Activated CD4-positive, alpha-beta T cell treated with anti-CD3 and anti-CD28 coated beads, Interleukin-2, Interleukin-6, amounts not matched to agents 100 ng/mL and 50 ng/mL, durations not matched to agents 16 hours and 8 hours (primary cell): Measurements from ENCODE around the gene FGF14.

Source experiments
- DNase-seq: peaks from one replicate; pipeline ENCODE4 v3.0.0-alpha.2; 2020

FGF14 gene

GRCh38 chr13:101833671-101834070 lies 568.2 kb downstream of the FGF14 start:
- DNase-seq, result no peak

- no peak for DNase-seq
Measured at GRCh38 chr13:101830035-101830434, 571.8 kb downstream of the FGF14 start.

GRCh38 chr13:101829484-101829883 lies 572.4 kb downstream of the FGF14 start:
- DNase-seq, result no peak

- DNase-seq, result no peak
Measured at GRCh38 chr13:101828119-101828518, 573.7 kb downstream of the FGF14 start.

- no peak for DNase-seq
Measured at GRCh38 chr13:101817898-101818297, 584.0 kb downstream of the FGF14 start.

DNA sequence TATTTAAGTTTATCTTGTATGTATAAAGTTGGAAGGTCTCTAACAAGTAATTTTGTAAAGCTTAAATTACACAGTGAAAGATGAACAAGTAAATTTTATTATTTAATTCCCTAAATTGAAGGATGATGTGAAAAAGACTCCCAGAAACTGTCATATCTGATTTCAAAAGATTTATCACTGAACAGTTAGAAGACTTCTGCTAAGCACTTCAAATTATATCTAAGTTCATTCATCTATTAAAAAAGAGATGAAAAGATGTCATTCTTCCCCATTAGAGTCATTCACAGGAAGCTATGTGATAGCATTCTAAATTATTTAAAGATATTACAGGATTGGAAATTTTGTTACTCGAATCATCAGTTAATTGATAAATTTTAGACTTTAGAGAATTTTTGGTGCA lies 590.0 kb downstream of the FGF14 start:
- DNase-seq, result no peak

DNA sequence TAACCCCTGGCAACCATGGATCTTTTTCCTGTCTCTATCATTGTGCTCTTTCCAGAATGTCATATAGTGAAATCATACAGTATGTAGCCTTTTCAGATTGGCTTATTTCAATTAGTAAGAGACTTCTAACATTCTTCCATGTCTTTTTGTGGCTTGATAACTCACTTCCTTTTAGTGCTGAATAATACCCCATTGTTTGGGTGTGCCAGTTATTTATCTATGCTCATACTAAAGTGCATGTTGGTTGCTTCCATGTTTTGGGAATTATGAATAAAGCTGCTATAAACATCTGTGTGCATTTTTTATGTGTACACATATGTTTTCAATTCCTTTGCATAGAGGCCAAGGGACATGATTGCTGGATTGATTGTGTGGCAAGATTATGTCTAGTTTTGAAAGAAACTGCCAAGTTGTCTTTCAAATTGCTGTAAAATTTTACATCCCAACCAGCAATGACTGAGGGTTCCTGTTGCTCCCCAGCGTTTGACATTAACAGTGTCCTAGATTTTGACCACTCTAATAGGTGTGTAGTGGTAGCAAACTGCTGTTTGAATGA lies 590.5 kb downstream of the FGF14 start:
- no peak for DNase-seq

DNA sequence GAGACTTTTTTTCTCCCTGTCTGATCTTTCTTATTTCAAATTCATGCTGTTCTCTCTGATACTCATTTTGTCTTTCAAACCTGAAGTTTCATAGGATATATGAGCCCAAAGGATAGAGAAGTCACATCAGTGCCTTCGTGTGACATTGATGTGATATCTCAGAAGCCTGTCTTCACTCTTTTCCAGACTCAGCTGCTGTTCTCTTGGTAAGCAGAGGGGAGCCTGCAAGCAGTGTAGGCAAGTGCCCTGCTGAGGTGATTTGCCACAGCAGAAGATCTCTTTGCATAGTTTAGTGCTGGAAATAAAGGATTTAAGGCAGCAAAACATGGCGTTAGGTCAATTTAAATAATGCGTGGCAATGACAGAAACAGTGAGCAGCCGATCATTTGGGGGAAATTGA lies 602.7 kb downstream of the FGF14 start:
- no peak for DNase-seq

GRCh38 chr13:101798437-101798836 lies 603.4 kb downstream of the FGF14 start:
- DNase-seq, result no peak

- DNase-seq, result no peak
Measured at GRCh38 chr13:101795460-101795859, 606.4 kb downstream of the FGF14 start.

GRCh38 chr13:101795025-101795424 lies 606.8 kb downstream of the FGF14 start:
- DNase-seq, result no peak

GRCh38 chr13:101792189-101792588 lies 609.7 kb downstream of the FGF14 start:
- no peak for DNase-seq

GRCh38 chr13:101785858-101786257 lies 616.0 kb downstream of the FGF14 start:
- DNase-seq, result peak; percentile 1

GRCh38 chr13:101784313-101784712 lies 617.5 kb downstream of the FGF14 start:
- no peak for DNase-seq

- no peak for DNase-seq
Measured at GRCh38 chr13:101783554-101783953, 618.3 kb downstream of the FGF14 start.

DNA sequence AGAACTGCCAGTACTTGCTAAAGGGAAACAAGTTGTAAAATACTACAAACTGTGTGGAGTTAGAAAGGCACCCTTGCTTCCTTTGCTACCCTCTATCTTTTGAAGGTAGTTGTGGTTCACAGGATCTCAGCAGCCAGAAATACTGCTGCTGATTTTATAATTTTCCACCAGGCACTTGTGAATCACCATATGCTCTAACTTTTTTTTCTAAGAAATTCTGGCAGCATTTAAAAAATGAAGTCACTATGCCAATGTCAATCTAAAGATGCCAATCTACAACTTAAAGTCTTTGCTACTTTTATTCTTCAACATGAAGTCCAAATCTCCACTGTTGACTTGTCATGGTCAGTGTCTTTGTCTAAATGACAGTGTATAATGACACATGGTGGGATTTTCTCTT lies 621.6 kb downstream of the FGF14 start:
- no peak for DNase-seq

- no peak for DNase-seq
Measured at GRCh38 chr13:101779147-101779546, 622.7 kb downstream of the FGF14 start.

DNA sequence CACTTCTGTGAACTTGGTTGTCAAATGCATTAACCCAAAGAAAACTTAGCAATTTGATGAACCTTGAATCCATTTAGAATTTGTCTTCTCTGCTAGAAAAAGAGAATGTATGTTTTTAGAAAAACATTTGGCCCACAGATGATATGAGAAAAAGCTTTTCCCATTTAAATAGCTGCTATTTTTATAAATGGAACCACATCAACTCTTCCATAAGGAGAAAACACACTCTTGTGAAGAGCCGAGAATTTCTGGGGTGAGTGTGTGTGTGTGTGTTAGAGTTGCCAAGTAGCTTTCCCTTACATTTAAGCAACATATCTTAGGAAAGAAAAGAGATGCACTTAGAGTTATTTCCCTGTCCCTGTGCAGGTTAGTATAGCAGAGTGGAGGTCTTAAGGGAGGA lies 626.6 kb downstream of the FGF14 start:
- no peak for DNase-seq

DNA sequence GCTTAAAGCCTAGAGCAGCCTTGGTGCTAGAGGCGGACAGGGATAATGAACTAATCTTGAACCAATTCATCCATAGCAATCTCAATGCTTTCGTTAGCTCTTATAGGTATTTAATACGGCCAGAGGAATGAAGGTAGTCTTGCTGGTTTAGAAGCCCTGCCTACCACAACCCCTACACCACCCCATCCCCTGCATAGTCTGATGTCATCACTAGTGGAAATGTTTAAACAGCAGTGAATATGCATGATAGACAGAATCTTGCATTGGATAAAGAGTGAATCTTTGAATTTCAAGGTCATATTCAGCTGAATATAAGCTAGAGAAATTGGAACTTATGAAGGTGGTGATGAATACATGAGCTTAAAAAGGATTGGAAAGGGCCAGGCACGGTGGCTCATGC lies 627.5 kb downstream of the FGF14 start:
- DNase-seq, result no peak

DNA sequence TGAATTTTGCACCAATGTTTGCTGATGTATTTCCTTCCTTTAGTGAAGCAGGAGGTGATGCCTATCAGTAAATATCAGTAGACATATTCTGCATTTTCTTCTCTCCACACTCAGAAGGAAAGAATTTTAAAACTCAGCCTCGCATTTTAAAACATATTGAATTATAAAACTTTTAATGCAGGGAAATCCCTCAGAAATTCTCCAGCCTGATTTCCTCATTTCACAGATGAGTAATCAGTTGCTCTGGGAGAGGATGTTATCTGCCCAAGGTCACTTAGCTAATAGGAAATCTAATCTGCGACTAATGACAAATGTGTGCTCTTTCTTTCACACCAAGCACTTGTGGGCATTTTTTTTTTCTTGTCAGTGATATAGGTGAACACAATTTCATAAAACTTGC lies 628.8 kb downstream of the FGF14 start:
- DNase-seq, result no peak

- DNase-seq, result no peak
Measured at GRCh38 chr13:101767131-101767530, 634.7 kb downstream of the FGF14 start.

- no peak for DNase-seq
Measured at GRCh38 chr13:101763191-101763590, 638.7 kb downstream of the FGF14 start.

DNA sequence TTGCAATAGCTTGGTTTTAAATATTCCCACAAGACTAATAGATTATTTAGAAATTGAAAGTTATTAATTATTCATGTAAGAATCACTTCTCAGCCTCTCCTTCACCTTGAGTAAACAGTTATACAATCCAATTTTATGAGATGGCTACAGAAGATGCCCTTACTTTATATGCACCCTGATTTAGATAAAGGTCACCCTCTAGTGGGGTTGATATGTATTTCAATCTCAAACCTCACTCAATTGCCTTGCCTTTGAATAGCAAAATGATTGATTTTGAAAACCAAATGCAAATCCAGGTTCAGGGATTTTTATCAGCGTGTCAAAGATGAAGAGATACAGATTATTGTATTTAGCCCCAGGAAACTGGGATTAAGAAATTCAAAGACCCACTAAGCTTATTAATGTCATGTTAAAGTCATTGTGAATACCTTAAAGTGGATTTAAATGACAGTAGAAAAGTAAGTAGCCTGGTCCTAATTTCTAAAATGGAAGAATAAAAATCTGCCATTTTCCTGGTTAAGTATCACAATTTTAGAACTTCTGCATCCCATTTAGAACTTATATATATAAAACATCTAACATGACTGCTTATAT lies 644.3 kb downstream of the FGF14 start:
- peak; percentile 35 for DNase-seq

GRCh38 chr13:101755228-101755887 lies 646.5 kb downstream of the FGF14 start:
- DNase-seq, result no peak

DNA sequence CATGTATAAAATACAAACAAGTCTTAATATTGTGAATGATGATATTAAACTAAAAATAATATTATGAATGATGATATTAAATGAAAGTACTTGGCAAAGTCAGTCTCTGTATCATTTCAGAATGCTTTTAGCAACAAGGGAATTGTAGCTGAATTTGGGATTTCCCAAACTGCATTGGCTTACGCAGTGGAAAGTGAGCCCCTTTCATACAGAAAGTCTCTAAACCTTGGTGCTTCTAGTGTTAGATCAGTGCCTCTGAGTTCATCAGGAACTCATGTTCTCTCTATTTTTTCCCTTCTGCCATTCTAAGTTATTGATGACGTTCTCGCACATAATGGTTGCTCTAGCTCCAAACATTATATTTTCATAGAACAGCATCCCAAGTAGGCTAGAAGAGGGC lies 649.4 kb downstream of the FGF14 start:
- DNase-seq, result no peak
